Mesenchymal stem cell (in vitro differentiated cells and primary cell): ENCODE data around the gene CDH12.
"Not testable (repeated sequence)": the region's sequence is repeated elsewhere in the genome, so short reads cannot be mapped to it uniquely, and the experiment has no call there.

Source experiments
- DNase-seq: peaks from one replicate; pipeline ENCODE4 v3.0.0-alpha.2; 2013
- H2AFZ ChIP-seq: one replicate; pipeline ENCODE4 v1.6.1; 2013; ENCODE audit warnings: low read depth, mild to moderate bottlenecking, control low read depth, inconsistent platforms, low read length, moderate library complexity
- H2AK5ac ChIP-seq: 2 replicates; pipeline ENCODE4 v1.6.1; 2013; ENCODE audit warnings: low read length, moderate library complexity, mild to moderate bottlenecking, inconsistent platforms; ENCODE audit not compliant: severe bottlenecking
- H2BK120ac ChIP-seq: one replicate; pipeline ENCODE4 v1.6.1; 2013; ENCODE audit warnings: low read depth, mild to moderate bottlenecking, inconsistent platforms, low read length, moderate library complexity
- H2BK12ac ChIP-seq, 2 experiments: one replicate each; pipeline ENCODE4 v1.6.1; 2013; ENCODE audit warnings: inconsistent platforms in 2 of 2, low read length in 2 of 2, mild to moderate bottlenecking in 2 of 2, moderate library complexity in 2 of 2, control low read depth in 1 of 2
- H2BK15ac ChIP-seq: one replicate; pipeline ENCODE4 v1.6.1; 2013; ENCODE audit warnings: mild to moderate bottlenecking, low read depth, inconsistent platforms; ENCODE audit not compliant: poor library complexity, severe bottlenecking
- H2BK5ac ChIP-seq: 2 replicates; pipeline ENCODE4 v1.6.1; 2013; ENCODE audit warnings: low read depth, mild to moderate bottlenecking, low read length, control low read depth, inconsistent platforms; ENCODE audit not compliant: poor library complexity, severe bottlenecking
- H3K14ac ChIP-seq, 2 experiments: one replicate each; pipeline ENCODE4 v1.6.1; 2013; ENCODE audit warnings: inconsistent platforms in 2 of 2, low read length in 2 of 2, control low read depth in 1 of 2, mild to moderate bottlenecking in 1 of 2, moderate library complexity in 1 of 2
- H3K18ac ChIP-seq, 2 experiments: one replicate each; pipeline ENCODE4 v1.6.1; 2013; ENCODE audit warnings: inconsistent platforms in 2 of 2, low read length in 2 of 2, control low read depth in 1 of 2, low read depth in 1 of 2, mild to moderate bottlenecking in 1 of 2
- H3K23ac ChIP-seq, 2 experiments: one replicate each; pipeline ENCODE4 v1.6.1; 2013; ENCODE audit warnings: inconsistent platforms in 2 of 2, low read length in 2 of 2, mild to moderate bottlenecking in 2 of 2, moderate library complexity in 2 of 2, control low read depth in 1 of 2
- H3K27ac ChIP-seq: 2 replicates; pipeline ENCODE4 v1.5.1; 2013; ENCODE audit warnings: mild to moderate bottlenecking, moderate library complexity, low read length, control low read depth, inconsistent platforms; ENCODE audit not compliant: poor library complexity, severe bottlenecking
- H3K27me3 ChIP-seq, 2 experiments: 2 replicates each; pipeline versions ENCODE4 v1.6.1 to v1.7.0; 2013; ENCODE audit warnings: low read length in 2 of 2, mild to moderate bottlenecking in 2 of 2, moderate library complexity in 2 of 2, control low read depth in 1 of 2, inconsistent platforms in 1 of 2; ENCODE audit not compliant: control insufficient read depth in 1 of 2, insufficient read depth in 1 of 2
- H3K36me3 ChIP-seq, 2 experiments: 2 replicates each; pipeline versions ENCODE4 v1.6.1 to v1.7.0; 2013; ENCODE audit warnings: low read length in 2 of 2, control low read depth in 1 of 2, inconsistent platforms in 1 of 2, low read depth in 1 of 2, mild to moderate bottlenecking in 1 of 2; ENCODE audit not compliant: insufficient read depth in 2 of 2, control insufficient read depth in 1 of 2
- H3K4ac ChIP-seq, 2 experiments: one replicate each; pipeline ENCODE4 v1.6.1; 2013; ENCODE audit warnings: inconsistent platforms in 2 of 2, low read length in 2 of 2, mild to moderate bottlenecking in 2 of 2, moderate library complexity in 2 of 2, control low read depth in 1 of 2, low read depth in 1 of 2
- H3K4me1 ChIP-seq: 2 replicates; pipeline ENCODE4 v1.6.1; 2013; ENCODE audit warnings: low read depth, low read length, control low read depth; ENCODE audit not compliant: control insufficient read depth, insufficient read depth
- H3K4me2 ChIP-seq: 2 replicates; pipeline ENCODE4 v1.6.1; 2013; ENCODE audit warnings: low read length, mild to moderate bottlenecking, inconsistent platforms; ENCODE audit not compliant: poor library complexity, severe bottlenecking
- H3K4me3 ChIP-seq, 2 experiments: 2 replicates each; pipeline versions ENCODE4 v1.5.1 to v1.7.0; 2013; ENCODE audit warnings: low read length in 2 of 2, mild to moderate bottlenecking in 2 of 2, control low read depth in 1 of 2, low read depth in 1 of 2; ENCODE audit not compliant: insufficient read depth in 1 of 2
- H3K79me1 ChIP-seq: replicated peaks from 2 replicates; pipeline ENCODE4 v1.6.1; 2013; ENCODE audit warnings: mild to moderate bottlenecking, control low read depth, low read length, inconsistent platforms; ENCODE audit not compliant: poor library complexity, severe bottlenecking
- H3K9ac ChIP-seq: 2 replicates; pipeline ENCODE4 v1.7.0; 2013; ENCODE audit warnings: mild to moderate bottlenecking, low read length, moderate library complexity
- H3K9me3 ChIP-seq: 2 replicates; pipeline ENCODE4 v1.7.0; 2013; ENCODE audit warnings: mild to moderate bottlenecking, low read length; ENCODE audit not compliant: control insufficient read depth
- H4K8ac ChIP-seq: one replicate; pipeline ENCODE4 v1.6.1; 2013; ENCODE audit warnings: inconsistent platforms, mild to moderate bottlenecking, low read length, moderate library complexity
- H4K91ac ChIP-seq: one replicate; pipeline ENCODE4 v1.6.1; 2013; ENCODE audit warnings: mild to moderate bottlenecking, low read length, inconsistent platforms
- WGBS: methylation state at CpG from one replicate; pipeline ENCODE4 v1.1.7; 2013; ENCODE audit warnings: mixed read lengths; 5-methylcytosine and 5-hydroxymethylcytosine counted together

Gene CDH12

GRCh38 chr5:22023784-22024183 lies 829.4 kb downstream of the CDH12 start:
- Histone ChIP-seq H4K91ac (no peak overlapping the region), H3K4me3 (no peak overlapping the region), H4K8ac (no peak overlapping the region), H3K18ac (no peak overlapping the region), H3K36me3 (no peaks in the 10 kb centered on the region), H2BK12ac (no peak overlapping the region), H2BK120ac (no peak overlapping the region), H3K27ac (no peak overlapping the region), H3K4me2 (no peak overlapping the region), H2AK5ac (no peak overlapping the region), H3K23ac (no peak overlapping the region), H3K79me1 (no peaks in the 10 kb centered on the region), H2BK15ac (no peak overlapping the region), H3K9me3 (peaks cover 7% of the 10 kb centered on the region), H3K4ac (no peak overlapping the region), H2AFZ (no peak overlapping the region), H3K14ac (no peak overlapping the region), H2BK5ac (no peak overlapping the region), H3K27me3 (no peaks in the 10 kb centered on the region), H3K4me1 (no peaks in the 10 kb centered on the region), H3K9ac (no peak overlapping the region)
- DNase-seq, result no peak
- WGBS, result no CpG with 5 or more reads among the region's 1 CpG

- WGBS, result 71% methylated on average over 2 of the region's 3 CpGs
- H2BK15ac ChIP-seq, H3K9ac ChIP-seq, H2BK120ac ChIP-seq, H3K4ac ChIP-seq, H3K4me3 ChIP-seq, H3K14ac ChIP-seq, H2BK12ac ChIP-seq, H3K27me3 ChIP-seq, H2AK5ac ChIP-seq, H3K27ac ChIP-seq, H2BK5ac ChIP-seq, H4K91ac ChIP-seq, H3K9me3 ChIP-seq, DNase-seq, H3K18ac ChIP-seq, H3K4me1 ChIP-seq, H3K36me3 ChIP-seq, H3K79me1 ChIP-seq, H3K23ac ChIP-seq, H4K8ac ChIP-seq, H2AFZ ChIP-seq, H3K4me2 ChIP-seq: not testable (repeated sequence)
These were observed 840.3 kb downstream of the CDH12 start for GRCh38 chr5:22012893-22013292.

GRCh38 chr5:22010808-22011207 lies 842.3 kb downstream of the CDH12 start:
- H2AK5ac ChIP-seq, H2AFZ ChIP-seq, H3K9me3 ChIP-seq, H3K23ac ChIP-seq, H4K8ac ChIP-seq, DNase-seq, H3K79me1 ChIP-seq, H3K9ac ChIP-seq, H2BK5ac ChIP-seq, H3K27me3 ChIP-seq, H3K27ac ChIP-seq, H4K91ac ChIP-seq, H3K18ac ChIP-seq, H2BK15ac ChIP-seq, H3K4me1 ChIP-seq, H3K4me2 ChIP-seq, H3K14ac ChIP-seq, H3K4ac ChIP-seq, H3K36me3 ChIP-seq, H2BK120ac ChIP-seq, H2BK12ac ChIP-seq, H3K4me3 ChIP-seq: not testable (repeated sequence)
- no CpG with 5 or more reads among the region's 4 CpGs for WGBS

- H2AFZ ChIP-seq, H3K9ac ChIP-seq, H3K4me2 ChIP-seq, H3K4ac ChIP-seq, H3K14ac ChIP-seq, H2BK120ac ChIP-seq, H3K4me3 ChIP-seq, H4K8ac ChIP-seq, H3K23ac ChIP-seq, H3K27ac ChIP-seq, H2BK5ac ChIP-seq, H2BK15ac ChIP-seq, DNase-seq, H3K18ac ChIP-seq, H3K9me3 ChIP-seq, H2AK5ac ChIP-seq, H2BK12ac ChIP-seq, H3K36me3 ChIP-seq, H3K4me1 ChIP-seq, H4K91ac ChIP-seq, H3K27me3 ChIP-seq, H3K79me1 ChIP-seq: not testable (repeated sequence)
- 100% methylated on average over 2 of the region's 2 CpGs for WGBS
These were observed 852.0 kb downstream of the CDH12 start for GRCh38 chr5:22001097-22001496.
